Globus pallidus (tissue), 1 donor: ENCODE results near the gene QARS1.

Experiments
- DNase-seq: peaks from one replicate; pipeline ENCODE4 v3.0.0-alpha.2; 2015; ENCODE audit warnings: low spot score

The QARS1 gene

GRCh38 chr3:49053543-49053942, 51.0 kb downstream of the QARS1 start:
- no peak for DNase-seq
